HUDEP-2 (cell line): ENCODE measurements around the gene MEGF6.

Experiments
- DNase-seq, 76 experiments: peaks; one replicate each; lab custom pipeline; 2025; ENCODE audit not compliant: unreplicated experiment in 76 of 76; lab: John Stamatoyannopoulos, UW

MEGF6 gene

GRCh38 chr1:3510136-3510955, 101.0 kb downstream of the MEGF6 start:
- no peak for DNase-seq

- no peak for DNase-seq
Observed at GRCh38 chr1:3509721-3510120, 101.6 kb downstream of the MEGF6 start.

- no peak for DNase-seq
Observed at GRCh38 chr1:3508757-3509415, 102.4 kb downstream of the MEGF6 start.

GRCh38 chr1:3507636-3508275, 103.6 kb downstream of the MEGF6 start:
- DNase-seq, result no peak

GRCh38 chr1:3506943-3507342, 104.4 kb downstream of the MEGF6 start:
- no peak for DNase-seq

GRCh38 chr1:3506041-3506440, 105.3 kb downstream of the MEGF6 start:
- DNase-seq, result no peak

- DNase-seq, result no peak
Observed at GRCh38 chr1:3505161-3505560, 106.1 kb downstream of the MEGF6 start.

GRCh38 chr1:3504822-3505153, 106.5 kb downstream of the MEGF6 start:
- DNase-seq, result no peak

- no peak for DNase-seq
Observed at GRCh38 chr1:3504151-3504821, 107.0 kb downstream of the MEGF6 start.

- no peak for DNase-seq
Observed at GRCh38 chr1:3503525-3503886, 107.8 kb downstream of the MEGF6 start.

- DNase-seq, result no peak
Observed at GRCh38 chr1:3502641-3503524, 108.4 kb downstream of the MEGF6 start.

- peak in 7 of 76 experiments; percentile 3 to 28 (median 19) for DNase-seq
Observed at GRCh38 chr1:3501856-3502640, 109.3 kb downstream of the MEGF6 start.

- no peak for DNase-seq
Observed at GRCh38 chr1:3501437-3501836, 109.9 kb downstream of the MEGF6 start.

GRCh38 chr1:3500265-3500835, 111.0 kb downstream of the MEGF6 start:
- DNase-seq, result no peak

- DNase-seq, result no peak
Observed at GRCh38 chr1:3499611-3500010, 111.7 kb downstream of the MEGF6 start.

- no peak for DNase-seq
Observed at GRCh38 chr1:3498986-3499385, 112.3 kb downstream of the MEGF6 start.

- no peak for DNase-seq
Observed at GRCh38 chr1:3498246-3498930, 112.9 kb downstream of the MEGF6 start.

GRCh38 chr1:3497521-3497920, 113.8 kb downstream of the MEGF6 start:
- DNase-seq, result no peak

- DNase-seq, result no peak
Observed at GRCh38 chr1:3496916-3497315, 114.4 kb downstream of the MEGF6 start.
